ENCODE results near the gene TYW1B.
"Not testable (repeated sequence)": the region's sequence is repeated elsewhere in the genome, so short reads cannot be mapped to it uniquely, and the experiment has no call there.

The TYW1B gene

DNA sequence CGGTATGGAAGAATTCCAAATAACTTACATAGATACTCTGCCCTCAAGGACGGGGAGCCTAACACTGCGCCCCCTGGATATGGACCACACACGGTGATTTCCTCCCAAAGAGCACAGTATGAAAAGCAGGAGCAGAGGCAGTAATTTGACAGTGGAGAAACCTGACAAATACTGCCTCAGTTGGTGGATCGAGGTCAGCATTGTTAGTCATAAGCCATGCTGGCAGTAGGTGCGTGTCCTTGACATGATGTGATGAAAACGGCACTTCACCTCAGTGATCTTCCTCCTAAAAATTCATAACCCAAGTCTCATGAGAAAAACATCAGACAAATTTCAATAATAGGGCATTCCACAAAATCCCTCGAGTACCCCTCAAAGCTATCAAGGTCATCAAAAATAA, 224.5 kb downstream of the TYW1B start:
- H3K4me1 ChIP-seq (ENCODE audit: low read depth, poor library complexity, severe bottlenecking); H3K9ac ChIP-seq; H3K36me3 ChIP-seq (ENCODE audit: insufficient read depth); H3K27me3 ChIP-seq (ENCODE audit: insufficient read depth, low read depth); H3K4me2 ChIP-seq; H3K79me2 ChIP-seq (ENCODE audit: insufficient read depth, low read depth); H2AFZ ChIP-seq (ENCODE audit: low read depth); H3K4me3 ChIP-seq (IDR thresholded peaks at IDR 0.05; ENCODE audit: insufficient read depth, low read depth, low read length); H3K27ac ChIP-seq; H4K20me1 ChIP-seq (ENCODE audit: insufficient read depth): not testable (repeated sequence)

DNA sequence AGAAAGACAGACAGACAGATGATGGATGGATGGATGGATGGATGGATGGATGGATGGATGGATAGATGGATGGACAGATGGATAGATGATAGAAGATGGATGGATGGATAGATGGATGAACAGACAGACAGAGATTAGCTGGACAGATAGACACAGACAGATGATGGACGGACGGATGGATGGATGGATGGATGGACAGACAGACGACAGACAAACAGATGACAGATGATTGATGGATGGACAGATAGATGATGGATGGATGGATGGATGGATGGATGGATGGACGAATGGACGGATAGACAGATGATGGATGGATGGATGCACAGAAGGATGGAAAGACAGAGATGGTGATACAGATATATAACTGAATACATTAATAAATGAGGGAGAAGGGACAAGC, 224.9 kb downstream of the TYW1B start:
- Histone ChIP-seq H3K4me3 (IDR thresholded peaks at IDR 0.05; ENCODE audit: insufficient read depth, low read depth, low read length) (no peak overlapping the region), H3K9ac (no peak overlapping the region), H2AFZ (ENCODE audit: low read depth) (no peak overlapping the region), H3K36me3 (ENCODE audit: insufficient read depth) (no peaks in the 10 kb centered on the region), H3K79me2 (ENCODE audit: insufficient read depth, low read depth) (peaks cover 4% of the 10 kb centered on the region; the same call in 1 of the 2 replicates), H3K27ac (no peak overlapping the region), H3K4me2 (no peak overlapping the region), H3K4me1 (ENCODE audit: low read depth, poor library complexity, severe bottlenecking) (no peaks in the 10 kb centered on the region), H3K27me3 (ENCODE audit: insufficient read depth, low read depth) (no peaks in the 10 kb centered on the region), H4K20me1 (ENCODE audit: insufficient read depth) (no peaks in the 10 kb centered on the region)
- no peak for TF ChIP-seq CTCF (conservative IDR thresholded peaks at IDR 0.05; ENCODE audit: low read depth, low read length)

- H3K4me1 ChIP-seq (ENCODE audit: low read depth, poor library complexity, severe bottlenecking); H4K20me1 ChIP-seq (ENCODE audit: insufficient read depth); H2AFZ ChIP-seq (ENCODE audit: low read depth); H3K4me3 ChIP-seq (IDR thresholded peaks at IDR 0.05; ENCODE audit: insufficient read depth, low read depth, low read length); H3K4me2 ChIP-seq; H3K27ac ChIP-seq; H3K36me3 ChIP-seq (ENCODE audit: insufficient read depth); H3K27me3 ChIP-seq (ENCODE audit: insufficient read depth, low read depth); H3K79me2 ChIP-seq (ENCODE audit: insufficient read depth, low read depth); H3K9ac ChIP-seq: not testable (repeated sequence)
These were observed 226.3 kb downstream of the TYW1B start for GRCh38 chr7:72601683-72602082.

- not testable (repeated sequence) for H4K20me1 ChIP-seq (ENCODE audit: insufficient read depth); H3K79me2 ChIP-seq (ENCODE audit: insufficient read depth, low read depth); H3K27me3 ChIP-seq (ENCODE audit: insufficient read depth, low read depth); H3K9ac ChIP-seq; H2AFZ ChIP-seq (ENCODE audit: low read depth); H3K4me2 ChIP-seq; H3K36me3 ChIP-seq (ENCODE audit: insufficient read depth); H3K27ac ChIP-seq; H3K4me3 ChIP-seq (IDR thresholded peaks at IDR 0.05; ENCODE audit: insufficient read depth, low read depth, low read length)
- H3K4me1 ChIP-seq (ENCODE audit: low read depth, poor library complexity, severe bottlenecking): peaks cover 13% of the 10 kb centered on the region
These were observed 238.0 kb downstream of the TYW1B start for GRCh38 chr7:72590023-72590422.

- H3K27me3 ChIP-seq (ENCODE audit: insufficient read depth, low read depth); H3K36me3 ChIP-seq (ENCODE audit: insufficient read depth); H3K9ac ChIP-seq; H3K27ac ChIP-seq; H3K4me1 ChIP-seq (ENCODE audit: low read depth, poor library complexity, severe bottlenecking); H4K20me1 ChIP-seq (ENCODE audit: insufficient read depth); H3K4me2 ChIP-seq; H3K4me3 ChIP-seq (IDR thresholded peaks at IDR 0.05; ENCODE audit: insufficient read depth, low read depth, low read length); H2AFZ ChIP-seq (ENCODE audit: low read depth); H3K79me2 ChIP-seq (ENCODE audit: insufficient read depth, low read depth): not testable (repeated sequence)
These were observed 240.7 kb downstream of the TYW1B start for GRCh38 chr7:72587267-72587666.

DNA sequence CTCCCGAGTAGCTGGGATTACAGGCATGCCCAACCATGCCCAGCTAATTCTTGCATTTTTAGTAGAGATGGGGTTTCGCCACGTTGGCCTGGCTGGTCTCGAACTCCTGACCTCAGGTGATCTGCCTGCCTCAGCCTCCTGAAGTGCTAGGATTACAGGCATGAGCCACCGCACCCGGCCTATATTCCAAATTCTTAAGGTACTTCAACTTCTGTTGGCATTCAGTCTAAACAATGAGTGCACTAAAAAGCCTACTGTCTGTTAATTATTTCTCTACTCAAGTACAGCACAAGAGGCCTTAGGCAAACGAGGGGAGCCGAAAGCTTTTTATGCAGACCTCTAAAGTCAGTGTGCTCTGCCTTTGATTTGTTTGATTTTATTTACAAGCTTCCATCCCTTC, 243.4 kb downstream of the TYW1B start:
- not testable (repeated sequence) for H3K36me3 ChIP-seq (ENCODE audit: insufficient read depth); H3K79me2 ChIP-seq (ENCODE audit: insufficient read depth, low read depth); H3K9ac ChIP-seq; H3K27ac ChIP-seq; H3K4me3 ChIP-seq (IDR thresholded peaks at IDR 0.05; ENCODE audit: insufficient read depth, low read depth, low read length); H3K4me2 ChIP-seq; H2AFZ ChIP-seq (ENCODE audit: low read depth); H3K4me1 ChIP-seq (ENCODE audit: low read depth, poor library complexity, severe bottlenecking); H3K27me3 ChIP-seq (ENCODE audit: insufficient read depth, low read depth); H4K20me1 ChIP-seq (ENCODE audit: insufficient read depth)

GRCh38 chr7:72583620-72584361, 244.2 kb downstream of the TYW1B start:
- H3K9ac ChIP-seq; H3K27me3 ChIP-seq (ENCODE audit: insufficient read depth, low read depth); H3K27ac ChIP-seq; H3K4me3 ChIP-seq (IDR thresholded peaks at IDR 0.05; ENCODE audit: insufficient read depth, low read depth, low read length); H3K4me2 ChIP-seq; H3K79me2 ChIP-seq (ENCODE audit: insufficient read depth, low read depth); H4K20me1 ChIP-seq (ENCODE audit: insufficient read depth); H3K36me3 ChIP-seq (ENCODE audit: insufficient read depth); H3K4me1 ChIP-seq (ENCODE audit: low read depth, poor library complexity, severe bottlenecking); H2AFZ ChIP-seq (ENCODE audit: low read depth): not testable (repeated sequence)

DNA sequence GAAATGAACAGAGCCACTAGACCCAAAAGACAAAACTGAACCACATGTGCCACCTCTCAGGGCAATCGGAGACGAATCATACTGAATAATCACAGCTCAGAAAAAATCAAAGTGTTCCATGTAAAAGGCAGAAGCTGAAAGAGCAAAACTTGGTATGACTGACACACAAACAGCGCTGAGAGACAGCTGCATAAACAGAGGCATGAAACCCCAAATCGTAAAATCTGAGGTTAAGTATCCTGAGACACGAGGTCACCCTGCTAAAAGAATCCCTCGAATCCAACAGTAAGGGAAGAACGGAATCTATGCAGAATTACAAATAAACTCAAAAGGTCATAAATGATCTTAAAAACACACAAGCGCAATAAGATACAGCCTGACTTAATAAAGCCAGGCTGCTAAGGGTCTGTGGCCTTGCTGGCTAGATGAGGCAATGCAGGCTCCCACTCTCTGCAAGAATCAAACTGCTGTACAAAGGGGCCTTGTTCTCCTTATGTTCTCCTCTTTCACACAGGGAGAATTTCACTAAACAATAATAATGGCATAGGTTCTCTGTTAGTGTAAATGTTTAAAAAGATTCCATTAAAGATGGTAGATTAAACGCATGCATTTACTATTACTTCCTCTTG, 247.7 kb downstream of the TYW1B start:
- not testable (repeated sequence) for H3K4me3 ChIP-seq (IDR thresholded peaks at IDR 0.05; ENCODE audit: insufficient read depth, low read depth, low read length); H3K79me2 ChIP-seq (ENCODE audit: insufficient read depth, low read depth); H3K9ac ChIP-seq; H3K27me3 ChIP-seq (ENCODE audit: insufficient read depth, low read depth); H2AFZ ChIP-seq (ENCODE audit: low read depth); H3K4me1 ChIP-seq (ENCODE audit: low read depth, poor library complexity, severe bottlenecking); H3K36me3 ChIP-seq (ENCODE audit: insufficient read depth); H3K4me2 ChIP-seq; H3K27ac ChIP-seq; H4K20me1 ChIP-seq (ENCODE audit: insufficient read depth)
